Activated CD4-positive, alpha-beta T cell treated with anti-CD3 and anti-CD28 coated beads, Interleukin-2, amount 50 U/mL, for 1 hour (primary cell): ENCODE results near the gene ZNF667.

Experiments used
- DNase-seq: peaks from one replicate; pipeline ENCODE4 v3.0.0-alpha.2; 2020

The ZNF667 gene

DNA sequence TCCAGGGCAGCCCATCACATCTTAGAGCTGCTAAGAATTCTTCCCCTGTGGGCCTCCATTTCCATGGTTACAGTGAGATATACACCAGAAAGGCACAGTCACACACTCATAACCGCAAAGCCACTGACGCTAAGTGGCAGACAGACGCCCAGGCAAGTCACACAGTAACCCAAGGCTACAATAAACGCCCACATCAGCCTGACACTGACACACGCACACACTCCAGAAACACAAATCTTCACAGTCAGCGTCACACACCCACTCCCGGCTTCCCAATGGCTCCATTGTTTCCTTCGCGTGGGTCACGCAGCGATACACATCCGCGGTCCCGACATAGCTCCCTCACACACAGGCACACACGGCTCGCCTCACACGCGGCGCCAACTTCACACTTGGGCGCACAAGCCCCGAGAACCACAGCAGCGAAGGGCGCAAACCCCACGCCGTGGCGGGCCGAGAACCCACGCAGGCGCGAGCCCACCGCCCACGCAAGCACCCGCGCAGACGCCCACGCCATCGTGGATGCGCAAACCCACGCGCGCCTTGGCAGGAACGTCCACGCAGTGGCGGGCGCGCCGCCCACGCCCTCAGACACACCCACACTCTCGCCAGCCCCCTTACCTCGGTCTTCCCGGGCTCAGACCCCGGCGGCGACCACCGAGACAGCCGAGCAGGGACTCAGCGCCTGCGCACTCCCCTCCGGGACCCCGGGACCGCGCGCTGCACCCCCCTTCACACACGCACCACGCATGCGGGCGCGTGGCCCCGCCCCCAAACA, at the start of gene ZNF667:
TSS of gene ZNF667 (minus strand) at position 695 of the 778 bp plus-strand sequence. CDS start 14,975 bp downstream, outside the sequence.
- no peak for DNase-seq

GRCh38 chr19:56525214-56525860, 48.2 kb upstream of the ZNF667 start:
- no peak for DNase-seq

DNA sequence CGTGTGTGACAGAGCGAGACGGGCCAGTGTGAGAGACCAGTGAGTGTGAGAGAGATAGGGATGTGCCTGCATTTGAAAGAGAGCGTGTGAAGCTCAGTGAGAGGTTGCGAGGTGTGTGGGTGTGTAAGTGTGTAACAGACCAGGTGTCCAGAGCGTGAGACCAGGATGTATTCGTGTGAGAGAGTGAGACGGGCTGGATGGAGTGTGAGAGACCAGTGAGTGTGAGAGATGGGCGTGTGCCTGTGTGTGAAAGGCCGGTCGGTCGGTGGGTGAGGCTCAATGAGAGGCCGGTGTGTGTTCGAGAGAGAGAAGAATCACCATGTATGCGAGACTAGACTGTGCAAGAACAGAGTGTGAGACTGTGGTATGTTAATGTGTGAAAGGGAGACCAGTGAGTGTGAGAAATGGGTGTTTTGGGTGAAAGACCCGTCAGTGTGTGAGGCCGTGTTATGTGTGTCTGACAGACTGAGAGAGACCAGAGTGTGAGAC, 31.2 kb upstream of the ZNF667 start:
- DNase-seq: no peak

DNA sequence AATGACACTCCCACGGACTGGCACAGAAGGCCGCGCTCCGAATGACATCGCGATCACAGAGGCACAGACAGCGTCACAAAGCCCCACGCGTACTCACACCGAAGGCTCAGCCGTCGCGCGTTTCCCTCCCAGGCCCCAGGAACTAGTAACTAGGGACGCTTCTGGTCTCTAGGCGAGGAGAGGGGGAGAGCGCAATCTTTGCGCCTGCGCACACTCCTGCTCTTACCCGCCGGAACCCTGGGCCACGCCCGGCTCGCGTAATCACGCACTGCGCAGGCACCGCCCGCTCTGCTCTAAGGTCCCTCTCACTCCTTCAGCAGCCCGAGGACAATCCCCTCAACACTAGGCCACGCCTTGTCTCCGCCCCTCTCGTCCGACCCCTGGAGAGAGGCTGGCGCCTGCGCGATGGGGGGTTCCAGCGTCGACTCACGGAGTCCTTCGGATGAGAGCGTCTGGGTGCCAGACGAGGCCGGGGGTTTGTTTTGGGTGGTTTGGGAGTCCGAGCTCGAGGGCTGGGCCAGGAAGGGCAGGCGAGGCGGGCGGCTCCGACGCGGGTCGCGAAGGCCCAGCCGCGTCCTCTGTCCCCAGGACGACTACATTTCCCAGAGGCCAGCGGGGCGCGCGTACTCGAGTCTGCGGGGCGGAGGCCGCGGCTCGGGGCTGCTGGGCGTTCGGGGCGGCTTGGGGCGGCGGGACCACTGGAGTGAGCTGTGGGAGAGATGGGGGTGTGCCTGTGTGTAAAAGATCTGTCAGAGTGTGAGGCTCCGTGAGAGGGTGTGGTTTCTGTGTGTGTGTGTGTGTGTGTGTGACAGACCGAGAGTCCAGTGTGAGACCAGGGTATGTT, 30.5 kb upstream of the ZNF667 start, which contains the start of gene ZNF471:
TSS of gene ZNF471 (plus strand) at position 410 of the 844 bp plus-strand sequence. CDS start 3,717 bp downstream, outside the sequence.
- peak; percentile 71 for DNase-seq

DNA sequence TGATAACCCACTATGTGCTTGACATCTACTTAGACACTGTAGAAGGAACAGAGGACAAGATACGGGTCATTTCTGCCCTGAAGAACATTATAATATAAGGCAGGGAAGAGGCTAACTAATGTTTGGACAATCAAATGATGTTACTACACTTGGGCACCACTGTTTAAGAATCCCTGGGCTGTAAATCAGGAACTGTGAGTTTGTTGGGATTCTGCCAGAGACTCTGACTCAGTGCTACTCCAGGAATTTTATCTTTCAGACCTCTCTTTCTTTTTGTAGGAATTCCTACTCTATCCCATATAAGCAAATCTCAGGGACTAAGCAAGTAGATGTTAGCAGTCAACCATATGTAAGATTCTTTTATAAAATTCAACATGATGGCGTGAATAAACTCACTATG, 27.4 kb upstream of the ZNF667 start:
- DNase-seq: no peak

- no peak for DNase-seq
Measured at GRCh38 chr19:56491399-56491798, 14.3 kb upstream of the ZNF667 start.

DNA sequence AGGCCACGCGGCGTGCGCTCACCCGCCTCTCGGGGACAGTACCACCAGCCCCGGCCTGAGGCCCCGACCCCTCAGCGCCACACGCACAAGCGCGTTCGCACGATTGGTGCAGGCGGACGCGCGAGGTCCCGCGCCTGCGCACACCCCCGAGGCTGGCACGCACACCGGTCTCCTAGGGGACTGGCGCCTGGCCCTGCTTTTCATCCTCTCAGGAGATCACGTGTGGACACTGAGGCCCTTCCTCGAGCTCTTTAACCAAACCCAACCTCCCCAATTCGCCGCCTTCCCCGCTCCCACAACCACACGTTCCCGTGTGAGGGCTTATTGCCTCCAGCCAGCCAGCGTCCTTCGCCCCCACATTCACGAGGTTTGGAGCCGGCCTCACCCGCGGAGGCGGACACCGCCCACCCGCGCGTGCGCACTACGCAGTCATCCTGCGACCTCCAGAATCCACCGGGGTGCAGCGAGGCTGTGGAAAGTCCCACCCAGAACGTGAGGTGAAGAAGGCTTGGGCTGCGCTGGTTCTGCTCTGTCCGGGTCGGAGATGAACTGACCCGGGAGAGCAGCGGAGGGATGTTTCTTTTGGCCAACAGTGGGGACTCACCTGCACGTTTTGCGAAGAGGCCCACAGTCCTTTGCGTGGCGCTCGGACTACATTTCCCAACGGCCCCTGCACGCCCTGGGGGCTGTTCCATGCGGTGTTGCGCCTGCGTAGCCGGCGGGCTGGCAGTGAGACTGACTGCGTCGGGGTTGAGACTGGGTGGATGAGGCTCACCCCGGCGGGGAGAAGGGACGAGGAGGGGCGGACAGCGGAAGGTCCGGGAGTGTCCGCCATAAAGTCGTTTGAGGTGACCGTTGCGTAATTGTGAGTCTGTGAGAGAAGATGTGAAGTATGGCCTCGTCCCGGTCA, 539 bp upstream of the ZNF667 start:
- peak; percentile 29 for DNase-seq

- DNase-seq: no peak
Measured at GRCh38 chr19:56476093-56476492, 1.1 kb downstream of the ZNF667 start.

- DNase-seq: no peak
Measured at GRCh38 chr19:56474308-56474707, 2.8 kb downstream of the ZNF667 start.

DNA sequence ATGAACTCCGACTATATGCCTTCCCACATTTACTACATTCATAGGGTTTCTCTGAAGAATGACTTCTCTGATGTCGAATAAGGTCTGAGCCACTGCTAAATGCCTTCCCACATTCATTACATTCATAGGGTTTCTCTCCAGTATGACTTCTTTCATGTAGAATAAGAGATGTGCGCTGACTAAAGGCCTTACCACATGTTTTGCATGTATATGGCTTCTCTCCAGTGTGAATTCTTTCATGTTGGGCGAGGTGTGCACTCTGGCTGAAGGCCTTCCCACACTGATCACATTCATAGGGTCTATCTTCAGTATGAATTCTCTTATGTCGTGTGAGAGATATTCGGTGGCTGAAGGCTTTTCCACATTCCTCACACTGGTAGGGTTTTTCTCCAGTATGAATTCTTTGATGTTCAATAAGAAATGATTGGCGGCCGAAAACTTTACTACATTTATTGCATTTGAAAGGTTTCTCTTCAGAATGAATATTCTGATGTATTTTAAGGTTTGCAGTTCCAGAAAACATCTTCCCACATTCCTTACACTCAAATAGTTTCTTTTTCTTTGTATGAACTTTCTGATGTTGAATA, 35.8 kb downstream of the ZNF667 start:
- DNase-seq: no peak

DNA sequence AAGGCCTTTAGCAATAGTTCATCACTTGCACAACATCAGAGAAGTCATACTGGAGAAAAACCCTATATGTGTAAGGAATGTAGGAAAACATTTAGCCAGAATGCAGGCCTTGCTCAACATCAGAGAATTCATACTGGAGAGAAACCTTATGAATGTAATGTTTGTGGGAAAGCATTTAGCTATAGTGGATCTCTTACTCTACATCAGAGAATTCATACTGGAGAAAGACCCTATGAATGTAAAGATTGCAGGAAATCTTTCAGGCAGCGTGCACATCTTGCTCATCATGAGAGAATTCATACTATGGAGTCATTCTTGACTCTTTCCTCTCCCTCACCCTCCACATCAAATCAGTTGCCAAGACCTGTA, 53.2 kb downstream of the ZNF667 start:
- DNase-seq: no peak

DNA sequence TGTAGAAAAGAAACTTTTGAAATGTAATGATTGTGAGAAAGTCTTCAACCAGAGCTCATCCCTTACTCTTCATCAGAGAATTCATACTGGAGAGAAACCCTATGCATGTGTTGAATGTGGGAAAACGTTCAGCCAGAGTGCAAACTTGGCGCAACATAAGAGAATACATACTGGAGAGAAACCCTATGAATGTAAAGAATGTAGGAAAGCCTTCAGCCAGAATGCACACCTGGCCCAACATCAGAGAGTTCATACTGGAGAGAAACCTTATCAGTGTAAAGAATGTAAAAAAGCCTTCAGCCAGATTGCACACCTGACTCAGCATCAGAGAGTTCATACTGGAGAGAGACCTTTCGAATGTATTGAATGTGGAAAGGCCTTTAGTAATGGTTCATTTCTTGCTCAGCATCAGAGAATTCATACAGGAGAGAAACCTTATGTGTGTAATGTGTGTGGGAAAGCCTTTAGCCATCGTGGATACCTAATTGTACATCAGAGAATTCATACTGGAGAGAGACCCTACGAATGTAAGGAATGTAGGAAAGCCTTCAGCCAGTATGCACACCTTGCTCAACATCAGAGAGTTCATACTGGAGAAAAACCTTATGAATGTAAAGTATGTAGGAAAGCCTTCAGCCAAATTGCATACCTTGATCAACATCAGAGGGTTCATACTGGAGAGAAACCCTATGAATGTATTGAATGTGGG, 53.7 kb downstream of the ZNF667 start:
- DNase-seq: no peak

- DNase-seq: no peak
Measured at GRCh38 chr19:56405062-56405461, 72.1 kb downstream of the ZNF667 start.

DNA sequence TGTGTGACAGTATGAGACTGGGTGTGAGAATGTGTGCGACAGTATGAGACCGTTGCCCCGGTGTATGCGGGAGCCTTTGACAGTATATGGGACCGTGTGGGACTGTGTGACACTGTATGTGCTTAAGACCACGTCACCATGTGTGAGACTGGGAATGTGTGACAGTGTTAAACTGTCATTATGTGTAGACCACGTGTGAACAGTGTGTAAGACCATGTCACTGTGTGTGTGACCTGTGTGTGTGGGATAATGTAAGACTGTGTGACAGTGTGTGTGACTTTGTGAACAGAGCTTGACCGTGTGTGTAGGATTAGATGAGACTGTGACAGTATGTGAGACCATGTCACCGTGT, 72.5 kb downstream of the ZNF667 start:
- DNase-seq: no peak

DNA sequence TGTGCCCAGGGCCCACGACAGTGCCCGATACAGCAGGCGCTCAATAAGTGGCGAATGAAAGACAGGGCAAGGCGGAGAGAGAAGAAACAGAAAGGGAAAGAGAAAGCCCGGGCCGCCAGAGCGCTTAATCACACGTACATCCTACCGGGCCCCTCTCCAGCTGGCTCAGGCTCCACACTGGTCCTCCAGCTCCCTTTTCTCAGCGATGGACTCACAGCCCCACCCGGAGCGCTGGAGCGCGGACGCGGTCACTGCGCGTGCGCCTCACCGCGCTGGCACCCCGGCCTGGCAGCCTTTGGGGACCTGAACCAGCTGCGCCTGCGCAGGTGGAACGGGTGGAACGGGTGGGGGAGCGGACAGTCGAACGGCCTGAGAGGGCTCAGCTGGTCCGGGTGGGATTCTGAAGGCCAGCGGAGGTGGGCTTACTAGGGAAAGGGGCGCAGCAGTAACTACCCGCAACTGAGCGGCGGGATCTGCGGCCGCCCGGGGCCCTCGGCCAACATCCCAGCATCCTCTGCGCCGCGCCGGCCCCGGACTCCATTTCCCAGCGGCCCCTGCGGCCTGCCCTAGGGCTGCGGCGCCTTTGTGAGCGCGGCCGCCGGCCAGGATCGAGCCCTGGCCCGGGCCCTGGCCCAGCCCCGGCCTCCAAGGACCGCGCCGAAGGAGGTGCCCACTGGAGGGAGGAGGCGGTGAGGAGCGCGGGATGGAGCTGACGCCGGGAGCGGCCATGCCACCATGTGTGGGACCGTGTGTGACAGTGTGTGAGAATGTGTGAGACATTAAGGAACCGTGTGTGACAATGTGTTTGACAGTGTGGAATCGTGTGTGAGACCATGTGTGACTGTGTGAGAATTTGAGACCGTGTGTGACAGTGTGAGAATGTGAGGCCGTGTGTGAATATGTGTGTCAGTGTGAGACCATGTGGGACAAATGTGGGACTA, 73.1 kb downstream of the ZNF667 start, which contains the start of gene ZNF583:
TSS of gene ZNF583 (plus strand) at position 569 of the 941 bp plus-strand sequence. CDS start 2,783 bp downstream, outside the sequence.
- peak; percentile 87 for DNase-seq

GRCh38 chr19:56403261-56403660, 73.9 kb downstream of the ZNF667 start:
- DNase-seq: no peak

- no peak for DNase-seq
Measured at GRCh38 chr19:56400485-56400884, 76.7 kb downstream of the ZNF667 start.

- DNase-seq: no peak
Measured at GRCh38 chr19:56398809-56399208, 78.3 kb downstream of the ZNF667 start.

DNA sequence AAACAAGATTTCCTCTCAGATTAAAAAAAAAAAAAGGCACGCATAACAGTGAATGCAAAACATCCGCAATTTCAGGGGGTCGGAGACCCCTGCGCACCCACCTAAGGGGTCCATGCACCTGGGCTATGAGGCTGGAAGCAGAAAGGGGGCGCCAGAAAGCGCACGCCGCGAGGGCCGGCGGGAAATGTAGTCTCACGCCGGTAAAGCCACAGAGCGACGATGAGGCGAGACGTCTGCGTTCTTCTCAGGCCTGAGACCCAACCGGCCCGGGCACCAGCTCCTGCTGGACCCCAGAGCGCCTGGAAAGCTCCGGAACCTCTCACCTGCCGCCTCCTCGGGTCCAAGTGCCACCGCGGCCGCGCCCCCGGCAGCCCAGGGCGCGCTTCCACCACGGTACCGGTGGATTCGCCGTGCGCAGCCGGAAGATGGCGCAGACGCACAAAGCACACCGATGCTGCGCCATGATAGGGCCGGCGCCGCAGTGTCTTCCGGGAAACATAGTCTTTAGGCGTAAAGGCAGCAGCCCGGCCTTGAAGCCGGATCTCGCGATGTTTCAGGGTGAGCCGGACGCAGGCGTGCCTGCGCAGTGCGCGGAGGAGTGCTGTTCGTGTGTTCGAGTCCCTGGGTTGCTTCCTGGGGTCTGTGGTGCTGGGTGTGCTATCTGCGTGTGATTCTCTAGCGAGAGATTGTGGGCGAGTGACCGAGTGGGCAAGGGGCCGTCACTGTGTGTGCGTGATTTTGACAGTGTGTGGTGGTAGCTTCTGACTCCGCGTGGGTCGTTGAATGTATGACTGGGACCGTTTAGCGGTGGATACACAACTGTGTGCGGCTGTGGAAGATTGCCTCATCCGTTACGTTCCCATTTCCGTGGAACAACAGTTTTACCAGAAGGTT, 83.8 kb downstream of the ZNF667 start, which contains the start of gene ZNF582:
TSS of gene ZNF582 (minus strand) at position 416 of the 894 bp plus-strand sequence. CDS start 1,782 bp downstream, outside the sequence.
- peak; percentile 90 for DNase-seq
